ENCODE data around the gene TEKT2.

Gene TEKT2, protein sequence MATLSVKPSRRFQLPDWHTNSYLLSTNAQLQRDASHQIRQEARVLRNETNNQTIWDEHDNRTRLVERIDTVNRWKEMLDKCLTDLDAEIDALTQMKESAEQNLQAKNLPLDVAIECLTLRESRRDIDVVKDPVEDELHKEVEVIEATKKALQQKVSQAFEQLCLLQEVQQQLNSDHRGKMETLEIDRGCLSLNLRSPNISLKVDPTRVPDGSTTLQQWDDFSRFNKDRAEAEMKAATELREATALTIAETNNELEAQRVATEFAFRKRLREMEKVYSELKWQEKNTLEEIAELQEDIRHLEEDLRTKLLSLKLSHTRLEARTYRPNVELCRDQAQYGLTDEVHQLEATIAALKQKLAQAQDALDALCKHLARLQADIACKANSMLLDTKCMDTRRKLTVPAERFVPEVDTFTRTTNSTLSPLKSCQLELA

DNA sequence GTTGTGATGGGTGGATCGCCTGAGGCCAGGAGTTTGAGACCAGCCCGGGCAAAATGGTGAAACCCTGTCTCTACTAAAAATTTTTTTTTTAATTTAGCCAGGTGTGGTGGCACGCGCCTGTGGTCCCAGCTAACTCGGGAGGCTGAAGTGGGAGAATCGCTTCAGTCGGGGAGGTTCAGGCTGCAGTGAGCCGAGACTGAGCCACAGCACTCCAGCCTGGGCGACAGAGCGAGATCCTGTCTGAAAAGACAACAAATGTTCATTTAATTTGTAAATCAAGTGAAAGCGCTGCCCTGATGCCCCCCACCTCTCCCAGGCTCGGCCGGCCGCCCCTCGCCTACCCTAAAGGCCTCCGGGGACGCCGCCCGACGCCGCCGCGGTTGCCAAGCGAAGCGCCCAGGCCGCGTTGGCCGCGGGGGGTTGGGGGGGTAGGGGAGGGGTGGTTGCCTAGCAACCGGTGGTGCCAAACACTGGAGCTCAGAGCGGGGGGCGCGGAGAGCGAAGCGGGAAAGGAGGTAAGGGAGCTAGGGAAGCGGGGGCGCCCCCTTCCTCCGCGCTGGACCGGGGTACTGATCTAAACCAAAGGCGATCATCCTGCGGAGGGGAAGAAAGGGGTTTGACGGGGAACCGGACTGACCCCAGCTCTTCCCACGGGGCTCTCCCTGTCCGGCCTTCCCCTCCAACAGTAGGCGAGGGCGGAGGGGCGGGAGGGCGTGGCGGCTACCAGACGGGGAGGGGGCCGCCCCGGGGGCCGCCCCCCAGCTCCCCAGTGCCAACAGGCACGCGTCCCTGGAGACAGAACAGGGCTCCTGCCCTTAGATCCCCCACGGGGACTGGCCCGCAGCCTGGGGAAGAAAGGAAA lies at the start of gene TEKT2:
Gene TEKT2, plus strand, starts transcription at position 460 of the 862 bp plus-strand sequence. CDS start 828 bp downstream, outside the sequence.
- WGBS (ENCODE audit: insufficient coverage, insufficient read length): no CpG with 5 or more reads among the region's 59 CpGs
- Histone ChIP-seq H3K4me1 (ENCODE audit: control insufficient read depth, insufficient read depth, low read length) (peaks cover 10% of the 10 kb centered on the region; the same call in 1 of the 2 replicates), H3K9me3 (ENCODE audit: control insufficient read depth, insufficient read depth, low read length) (no peaks in the 10 kb centered on the region), H3K27ac (ENCODE audit: low read length) (no peak within 1 kb of the TSS), H3K27me3 (ENCODE audit: control insufficient read depth, insufficient read depth, low read length) (no peaks in the 10 kb centered on the region), H3K36me3 (ENCODE audit: control insufficient read depth, insufficient read depth, low read length) (no peaks in the 10 kb centered on the region), H3K4me3 (ENCODE audit: low read length) (peak within 1 kb of the TSS; percentile 51; the same call in 1 of the 2 replicates)
- DNase-seq (ENCODE audit: low read depth, low spot score): peak; percentile 50

DNA sequence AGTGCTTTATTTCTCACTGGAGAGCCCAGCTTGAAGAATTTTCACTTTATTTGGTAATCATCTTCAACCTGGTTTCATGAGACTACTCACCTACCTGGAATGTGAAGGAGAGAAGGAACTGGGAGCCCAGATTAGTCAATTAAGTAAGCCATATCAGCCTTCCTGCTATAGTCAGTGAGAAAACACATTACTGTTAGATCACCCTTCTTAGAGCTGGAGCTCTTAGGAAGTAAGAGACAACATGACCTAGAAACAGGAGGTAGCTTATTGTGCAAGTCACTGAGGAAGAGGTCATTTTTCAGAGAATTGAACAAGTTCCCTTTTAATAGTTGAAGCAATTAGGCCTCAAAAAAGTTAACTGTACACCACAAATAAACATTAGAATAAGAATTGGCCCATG lies 49.2 kb upstream of the TEKT2 start:
- no peak for DNase-seq (ENCODE audit: low read depth, low spot score)
- Histone ChIP-seq H3K4me1 (ENCODE audit: control insufficient read depth, insufficient read depth, low read length) (no peaks in the 10 kb centered on the region), H3K9me3 (ENCODE audit: control insufficient read depth, insufficient read depth, low read length) (no peaks in the 10 kb centered on the region), H3K36me3 (ENCODE audit: control insufficient read depth, insufficient read depth, low read length) (no peaks in the 10 kb centered on the region), H3K27ac (ENCODE audit: low read length) (no peak overlapping the region), H3K4me3 (ENCODE audit: low read length) (no peak overlapping the region), H3K27me3 (ENCODE audit: control insufficient read depth, insufficient read depth, low read length) (no peaks in the 10 kb centered on the region)

DNA sequence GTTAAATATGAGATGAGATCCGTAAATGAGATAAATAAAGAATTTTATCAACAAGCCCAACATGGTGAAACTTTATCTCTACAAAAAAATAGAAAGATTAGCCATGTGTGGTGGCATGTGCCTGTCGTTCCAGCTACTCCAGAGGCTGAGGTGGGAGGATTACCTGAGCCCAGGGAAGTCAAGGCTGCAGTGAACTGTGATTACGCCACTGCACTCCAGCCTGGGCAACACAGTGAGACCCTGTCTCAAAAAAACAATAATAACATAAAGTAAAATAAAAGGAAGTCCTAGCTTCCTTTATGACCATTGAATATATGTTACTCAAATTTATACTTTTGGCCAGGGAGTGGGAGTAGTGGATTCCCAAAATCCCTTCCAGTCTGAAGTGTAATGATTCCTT lies 48.7 kb upstream of the TEKT2 start:
- no CpG with 5 or more reads among the region's 3 CpGs for WGBS (ENCODE audit: insufficient coverage, insufficient read length)
- H3K27ac ChIP-seq (ENCODE audit: low read length): no peak overlapping the region
- no peaks in the 10 kb centered on the region for H3K27me3 ChIP-seq (ENCODE audit: control insufficient read depth, insufficient read depth, low read length)
- no peaks in the 10 kb centered on the region for H3K9me3 ChIP-seq (ENCODE audit: control insufficient read depth, insufficient read depth, low read length)
- no peak overlapping the region for H3K4me3 ChIP-seq (ENCODE audit: low read length)
- DNase-seq (ENCODE audit: low read depth, low spot score): no peak
- H3K36me3 ChIP-seq (ENCODE audit: control insufficient read depth, insufficient read depth, low read length): no peaks in the 10 kb centered on the region
- no peaks in the 10 kb centered on the region for H3K4me1 ChIP-seq (ENCODE audit: control insufficient read depth, insufficient read depth, low read length)

DNA sequence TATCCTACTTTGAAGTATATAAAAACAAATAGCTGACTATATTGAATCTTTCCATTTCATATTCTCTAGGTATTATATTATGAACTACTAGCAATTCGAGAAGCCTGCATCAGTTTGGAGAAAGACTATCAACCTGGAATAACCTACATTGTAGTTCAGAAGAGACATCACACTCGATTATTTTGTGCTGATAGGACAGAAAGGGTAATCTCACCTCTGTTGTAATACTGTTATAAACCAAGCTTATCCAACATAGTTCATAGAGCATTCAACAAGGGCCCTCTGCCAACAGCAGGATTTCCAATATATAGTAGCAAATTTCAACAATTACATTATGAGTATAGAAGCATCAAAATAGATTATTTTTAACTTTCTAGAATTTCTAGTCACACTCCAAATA lies 43.7 kb upstream of the TEKT2 start:
- H3K4me1 ChIP-seq (ENCODE audit: control insufficient read depth, insufficient read depth, low read length): no peaks in the 10 kb centered on the region
- no peak overlapping the region for H3K4me3 ChIP-seq (ENCODE audit: low read length)
- WGBS (ENCODE audit: insufficient coverage, insufficient read length): no CpG with 5 or more reads among the region's 2 CpGs
- H3K27ac ChIP-seq (ENCODE audit: low read length): no peak overlapping the region
- no peaks in the 10 kb centered on the region; the same call in 1 of the 2 replicates for H3K36me3 ChIP-seq (ENCODE audit: control insufficient read depth, insufficient read depth, low read length)
- no peaks in the 10 kb centered on the region for H3K27me3 ChIP-seq (ENCODE audit: control insufficient read depth, insufficient read depth, low read length)
- DNase-seq (ENCODE audit: low read depth, low spot score): no peak
- no peaks in the 10 kb centered on the region for H3K9me3 ChIP-seq (ENCODE audit: control insufficient read depth, insufficient read depth, low read length)

DNA sequence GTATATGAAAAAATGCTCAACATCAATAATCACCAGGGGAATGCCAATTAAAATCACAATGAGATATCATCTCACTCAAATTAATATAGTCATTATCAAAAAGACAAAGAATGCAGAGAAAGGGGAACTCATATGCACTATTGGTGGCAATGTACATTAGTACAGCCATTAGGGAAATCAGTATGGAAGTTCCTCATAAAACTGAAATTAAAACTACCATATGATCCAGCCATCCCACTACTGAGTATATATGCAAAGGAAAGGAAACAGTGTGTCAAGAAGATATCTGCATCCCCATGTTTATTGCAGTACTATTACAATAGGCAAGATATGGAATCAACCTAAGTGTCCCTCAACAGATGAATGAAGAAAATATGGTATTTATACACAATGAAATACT lies 32.1 kb upstream of the TEKT2 start:
- H3K4me1 ChIP-seq (ENCODE audit: control insufficient read depth, insufficient read depth, low read length): no peaks in the 10 kb centered on the region
- DNase-seq (ENCODE audit: low read depth, low spot score): no peak
- H3K4me3 ChIP-seq (ENCODE audit: low read length): no peak overlapping the region
- H3K27me3 ChIP-seq (ENCODE audit: control insufficient read depth, insufficient read depth, low read length): no peaks in the 10 kb centered on the region
- H3K9me3 ChIP-seq (ENCODE audit: control insufficient read depth, insufficient read depth, low read length): no peaks in the 10 kb centered on the region
- no peak overlapping the region for H3K27ac ChIP-seq (ENCODE audit: low read length)
- no peaks in the 10 kb centered on the region; the same call in 1 of the 2 replicates for H3K36me3 ChIP-seq (ENCODE audit: control insufficient read depth, insufficient read depth, low read length)

DNA sequence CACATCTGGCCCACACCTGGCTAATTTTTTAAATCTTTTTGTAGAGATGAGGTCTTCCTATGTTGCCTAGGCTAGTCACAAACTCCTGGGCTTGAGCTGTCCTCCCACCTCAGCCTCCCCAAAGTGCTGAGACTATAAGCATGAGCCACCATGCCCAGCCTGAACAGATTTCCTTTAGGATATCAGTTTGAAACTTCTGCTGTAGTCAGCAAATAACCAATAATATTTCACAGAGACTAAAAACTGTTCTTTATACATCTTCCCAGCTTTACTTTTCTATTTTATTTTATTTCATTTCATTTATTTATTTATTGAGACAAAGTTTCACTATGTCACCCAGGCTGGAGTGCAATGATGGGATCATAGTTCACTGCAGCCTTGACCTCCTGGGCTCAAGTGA lies 29.9 kb upstream of the TEKT2 start:
- DNase-seq (ENCODE audit: low read depth, low spot score): no peak
- Histone ChIP-seq H3K27me3 (ENCODE audit: control insufficient read depth, insufficient read depth, low read length) (no peaks in the 10 kb centered on the region), H3K36me3 (ENCODE audit: control insufficient read depth, insufficient read depth, low read length) (no peaks in the 10 kb centered on the region), H3K4me1 (ENCODE audit: control insufficient read depth, insufficient read depth, low read length) (no peaks in the 10 kb centered on the region), H3K27ac (ENCODE audit: low read length) (no peak overlapping the region), H3K4me3 (ENCODE audit: low read length) (no peak overlapping the region), H3K9me3 (ENCODE audit: control insufficient read depth, insufficient read depth, low read length) (no peaks in the 10 kb centered on the region)

DNA sequence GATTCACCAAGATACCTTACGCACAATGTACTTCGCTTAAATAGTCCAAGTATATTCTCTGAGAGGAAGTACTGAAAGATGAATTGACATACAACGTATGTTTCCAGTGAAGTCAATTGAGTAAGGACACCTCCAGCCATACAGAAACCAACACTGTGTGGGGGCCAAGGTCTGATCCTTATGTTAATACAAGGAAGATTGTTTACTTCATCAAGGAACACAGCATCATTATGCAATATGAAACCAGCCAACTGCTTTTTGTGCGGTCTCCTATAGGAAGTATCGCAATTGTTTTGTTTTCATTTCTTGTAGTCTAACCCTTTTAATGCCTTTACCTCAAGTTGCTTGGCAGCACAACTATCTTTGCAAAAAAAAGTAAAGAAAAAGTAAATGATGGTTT lies 28.2 kb upstream of the TEKT2 start:
- Histone ChIP-seq H3K36me3 (ENCODE audit: control insufficient read depth, insufficient read depth, low read length) (no peaks in the 10 kb centered on the region), H3K4me1 (ENCODE audit: control insufficient read depth, insufficient read depth, low read length) (no peaks in the 10 kb centered on the region), H3K27ac (ENCODE audit: low read length) (no peak overlapping the region), H3K27me3 (ENCODE audit: control insufficient read depth, insufficient read depth, low read length) (no peaks in the 10 kb centered on the region), H3K4me3 (ENCODE audit: low read length) (no peak overlapping the region), H3K9me3 (ENCODE audit: control insufficient read depth, insufficient read depth, low read length) (no peaks in the 10 kb centered on the region)
- WGBS (ENCODE audit: insufficient coverage, insufficient read length): no CpG with 5 or more reads among the region's 5 CpGs
- DNase-seq (ENCODE audit: low read depth, low spot score): no peak

DNA sequence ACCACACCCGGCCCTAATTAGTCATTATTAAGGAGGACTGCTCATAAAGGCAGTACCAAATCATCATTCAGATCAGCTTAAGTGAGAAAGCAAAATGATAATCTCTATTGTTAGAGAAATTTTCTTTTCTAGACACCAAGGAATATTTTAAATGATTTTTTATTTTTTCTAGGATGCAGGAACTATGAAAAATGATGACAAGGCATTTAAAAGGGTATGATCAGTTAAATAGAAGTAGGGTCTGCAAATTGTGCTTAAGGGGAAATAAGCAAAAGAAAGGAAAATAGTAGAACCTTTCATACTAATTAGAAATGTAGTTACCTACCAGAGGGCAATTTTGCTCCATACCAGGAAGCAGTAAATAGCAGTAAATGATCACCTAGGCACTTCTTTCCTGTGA lies 21.6 kb upstream of the TEKT2 start:
- H3K27ac ChIP-seq (ENCODE audit: low read length): no peak overlapping the region
- H3K4me1 ChIP-seq (ENCODE audit: control insufficient read depth, insufficient read depth, low read length): no peaks in the 10 kb centered on the region
- no peak overlapping the region for H3K4me3 ChIP-seq (ENCODE audit: low read length)
- no peaks in the 10 kb centered on the region for H3K36me3 ChIP-seq (ENCODE audit: control insufficient read depth, insufficient read depth, low read length)
- no peaks in the 10 kb centered on the region for H3K27me3 ChIP-seq (ENCODE audit: control insufficient read depth, insufficient read depth, low read length)
- no peak for DNase-seq (ENCODE audit: low read depth, low spot score)
- no peaks in the 10 kb centered on the region for H3K9me3 ChIP-seq (ENCODE audit: control insufficient read depth, insufficient read depth, low read length)
- WGBS (ENCODE audit: insufficient coverage, insufficient read length): no CpG with 5 or more reads among the region's 1 CpG

DNA sequence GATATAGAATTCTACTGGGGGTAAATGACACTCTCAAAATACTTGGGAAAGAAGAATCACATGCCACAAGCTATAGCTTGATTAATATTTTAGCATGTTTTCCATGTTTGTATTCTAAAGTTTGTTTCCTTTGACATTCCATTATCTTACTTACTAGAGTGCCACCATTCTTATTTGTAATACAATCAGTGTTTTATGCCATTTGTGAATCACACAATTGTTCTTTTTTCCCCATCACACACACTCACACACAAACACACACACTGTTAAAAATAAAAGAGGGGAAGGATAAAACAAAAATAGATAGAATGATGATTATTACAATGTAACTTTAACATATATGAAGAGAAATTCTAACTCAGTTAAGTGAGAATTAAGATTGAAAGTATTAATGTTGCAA lies 16.0 kb upstream of the TEKT2 start:
- DNase-seq (ENCODE audit: low read depth, low spot score): no peak
- H3K27me3 ChIP-seq (ENCODE audit: control insufficient read depth, insufficient read depth, low read length): no peaks in the 10 kb centered on the region
- H3K4me1 ChIP-seq (ENCODE audit: control insufficient read depth, insufficient read depth, low read length): no peaks in the 10 kb centered on the region
- H3K36me3 ChIP-seq (ENCODE audit: control insufficient read depth, insufficient read depth, low read length): no peaks in the 10 kb centered on the region
- H3K27ac ChIP-seq (ENCODE audit: low read length): no peak overlapping the region
- H3K9me3 ChIP-seq (ENCODE audit: control insufficient read depth, insufficient read depth, low read length): no peaks in the 10 kb centered on the region
- H3K4me3 ChIP-seq (ENCODE audit: low read length): no peak overlapping the region

DNA sequence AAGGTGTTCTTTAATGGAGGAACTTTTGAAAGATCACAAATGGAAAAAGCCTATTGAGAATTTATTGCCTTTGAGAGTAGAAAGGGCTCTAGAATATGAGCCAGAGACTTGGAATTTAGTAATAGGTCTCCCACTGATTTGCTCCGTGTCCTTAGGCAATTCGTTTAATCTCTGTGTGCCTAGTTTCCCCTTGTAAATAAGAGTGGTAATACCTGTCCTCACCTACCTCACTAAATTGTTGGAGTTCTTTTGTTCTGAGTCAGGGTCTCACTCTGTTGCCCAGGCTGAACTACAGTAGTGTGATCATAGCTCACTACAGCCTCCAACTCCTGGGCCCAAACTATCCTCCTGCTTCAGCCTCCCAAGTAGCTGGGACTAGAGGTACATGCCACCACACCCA lies 15.0 kb upstream of the TEKT2 start:
- H3K27me3 ChIP-seq (ENCODE audit: control insufficient read depth, insufficient read depth, low read length): no peaks in the 10 kb centered on the region
- no peaks in the 10 kb centered on the region for H3K4me1 ChIP-seq (ENCODE audit: control insufficient read depth, insufficient read depth, low read length)
- DNase-seq (ENCODE audit: low read depth, low spot score): no peak
- H3K27ac ChIP-seq (ENCODE audit: low read length): no peak overlapping the region
- no peaks in the 10 kb centered on the region for H3K36me3 ChIP-seq (ENCODE audit: control insufficient read depth, insufficient read depth, low read length)
- H3K4me3 ChIP-seq (ENCODE audit: low read length): no peak overlapping the region
- WGBS (ENCODE audit: insufficient coverage, insufficient read length): no CpG with 5 or more reads among the region's 2 CpGs
- H3K9me3 ChIP-seq (ENCODE audit: control insufficient read depth, insufficient read depth, low read length): no peaks in the 10 kb centered on the region
